Activated naive CD4-positive, alpha-beta T cell treated with Interleukin-2 at 50 U/mL for 16 hours (primary cell): ENCODE measurements around the gene SPATA24.
"Not testable (repeated sequence)": the region's sequence is repeated elsewhere in the genome, so short reads cannot be mapped to it uniquely, and the experiment has no call there.

Experiments used
- DNase-seq: peaks from one replicate; pipeline ENCODE4 v3.0.0-alpha.2; 2020

The SPATA24 gene

GRCh38 chr5:139381837-139382761 is 21.8 kb downstream of the SPATA24 start:
- no peak for DNase-seq

- DNase-seq: no peak
Measured at GRCh38 chr5:139379626-139380449, 24.1 kb downstream of the SPATA24 start.

GRCh38 chr5:139378941-139379361 is 24.9 kb downstream of the SPATA24 start:
- DNase-seq: no peak

GRCh38 chr5:139378101-139378825 is 25.6 kb downstream of the SPATA24 start:
- no peak for DNase-seq

GRCh38 chr5:139377226-139377625 is 26.7 kb downstream of the SPATA24 start:
- DNase-seq: no peak

GRCh38 chr5:139376364-139376763 is 27.5 kb downstream of the SPATA24 start:
- no peak for DNase-seq

- no peak for DNase-seq
Measured at GRCh38 chr5:139374909-139375308, 29.0 kb downstream of the SPATA24 start.

GRCh38 chr5:139371482-139372435 is 32.1 kb downstream of the SPATA24 start:
- no peak for DNase-seq

GRCh38 chr5:139369181-139369580 is 34.7 kb downstream of the SPATA24 start:
- no peak for DNase-seq

GRCh38 chr5:139368613-139369012 is 35.3 kb downstream of the SPATA24 start:
- no peak for DNase-seq

- DNase-seq: no peak
Measured at GRCh38 chr5:139364466-139364865, 39.4 kb downstream of the SPATA24 start.

- DNase-seq: no peak
Measured at GRCh38 chr5:139363937-139364336, 40.0 kb downstream of the SPATA24 start.

GRCh38 chr5:139361835-139362429 is 42.0 kb downstream of the SPATA24 start:
- DNase-seq: no peak

- DNase-seq: no peak
Measured at GRCh38 chr5:139360384-139360783, 43.5 kb downstream of the SPATA24 start.

GRCh38 chr5:139358064-139358463 is 45.8 kb downstream of the SPATA24 start:
- no peak for DNase-seq

- not testable (repeated sequence) for DNase-seq
Measured at GRCh38 chr5:139355900-139356299, 48.0 kb downstream of the SPATA24 start.

GRCh38 chr5:139354186-139354585 is 49.7 kb downstream of the SPATA24 start:
- DNase-seq: no peak

GRCh38 chr5:139347863-139348262 is 56.0 kb downstream of the SPATA24 start:
- DNase-seq: not testable (repeated sequence)
